SIG-M5 treated with dmso at 0.1 percent for 504 hours (cell line): ENCODE data around the gene VGF.
"Not testable (repeated sequence)": the region's sequence is repeated elsewhere in the genome, so short reads cannot be mapped to it uniquely, and the experiment has no call there.

Experiments
- DNase-seq: peaks from one replicate; lab custom pipeline; 2025; ENCODE audit not compliant: unreplicated experiment; lab: John Stamatoyannopoulos, UW

Gene VGF

GRCh38 chr7:101120315-101120714 lies 45.1 kb downstream of the VGF start:
- no peak for DNase-seq

DNA sequence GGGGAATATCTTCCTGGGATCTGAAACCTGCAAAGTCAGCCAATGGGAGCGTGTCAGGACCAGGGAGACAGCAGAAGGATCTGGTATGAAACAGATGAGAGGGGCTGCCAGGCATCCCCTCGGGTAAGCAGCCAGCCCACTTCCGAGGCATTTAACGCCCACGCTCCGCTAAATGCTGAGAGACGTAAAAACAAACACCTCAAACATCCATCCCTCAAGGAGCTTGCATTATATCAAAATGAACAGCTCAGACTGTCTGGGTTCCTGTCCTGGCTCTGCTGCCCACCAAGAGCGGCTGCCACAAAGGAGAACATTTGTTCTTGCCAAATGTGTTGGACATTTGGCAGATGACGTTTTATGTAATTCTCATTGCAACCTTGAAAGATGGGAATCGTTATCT lies 45.5 kb downstream of the VGF start:
- no peak for DNase-seq

DNA sequence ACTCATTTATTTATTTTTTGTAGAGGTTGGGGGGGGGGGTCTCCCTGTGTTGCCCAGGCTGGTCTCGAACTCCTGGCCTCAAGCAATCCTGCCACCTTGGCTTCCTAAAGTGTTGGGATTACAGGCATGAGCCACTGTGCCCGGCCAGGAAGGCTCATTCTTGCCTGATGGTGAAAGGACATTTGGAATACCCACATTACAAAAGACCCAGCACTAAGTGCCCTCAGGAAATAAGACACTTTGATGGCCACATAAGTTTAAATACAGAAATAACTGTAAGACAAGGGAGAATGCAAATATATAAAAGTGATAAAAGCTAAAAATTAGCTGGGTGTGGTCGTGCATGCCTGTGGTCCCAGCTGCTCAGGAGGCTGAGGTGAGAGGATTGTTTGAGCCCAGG lies 46.5 kb downstream of the VGF start:
- no peak for DNase-seq

- DNase-seq, result no peak
Measured at GRCh38 chr7:101116898-101117297, 48.5 kb downstream of the VGF start.

GRCh38 chr7:101115215-101115614 lies 50.2 kb downstream of the VGF start:
- no peak for DNase-seq

GRCh38 chr7:101114492-101114891 lies 50.9 kb downstream of the VGF start:
- no peak for DNase-seq

DNA sequence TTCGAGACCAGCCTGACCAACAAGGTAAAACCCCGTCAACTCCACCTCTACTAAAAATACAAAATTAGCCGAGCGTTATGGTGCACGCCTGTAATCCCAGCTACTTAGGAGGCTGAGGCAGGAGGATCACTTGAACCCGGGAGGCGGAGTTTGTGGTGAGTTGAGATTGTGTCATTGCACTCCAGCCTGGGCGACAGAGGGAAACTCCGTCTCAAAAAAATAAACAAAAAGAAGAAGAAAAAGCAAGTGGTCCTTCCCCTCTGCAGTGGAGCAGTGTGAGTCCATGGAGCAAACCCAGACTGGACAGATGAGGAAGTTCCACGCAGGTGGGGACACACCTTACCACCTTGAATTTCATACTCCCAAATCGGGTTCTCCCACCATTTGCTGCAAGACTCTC lies 51.5 kb downstream of the VGF start:
- no peak for DNase-seq

DNA sequence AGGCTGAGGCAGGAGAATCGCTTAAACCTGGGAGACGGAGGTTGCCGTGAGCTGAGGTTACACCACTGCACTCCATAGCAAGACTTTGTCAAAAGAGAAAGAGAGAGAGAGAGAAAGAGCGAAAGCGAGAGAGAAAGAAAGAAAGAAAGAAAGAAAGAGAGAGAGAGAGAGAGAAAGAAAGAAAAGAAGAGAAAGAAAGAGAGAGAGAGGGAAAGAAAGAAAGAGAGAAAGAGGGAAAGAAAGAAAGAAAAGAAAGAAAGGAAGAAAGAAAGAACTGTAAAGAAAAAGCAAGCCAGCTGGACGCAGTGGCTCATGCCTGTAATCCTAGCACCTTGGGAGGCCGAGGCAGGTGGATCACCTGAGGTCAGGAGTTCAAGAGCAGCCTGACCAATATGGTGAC lies 52.2 kb downstream of the VGF start:
- not testable (repeated sequence) for DNase-seq
